ENCODE results near the gene NPR1. TPM values are rescaled to one million over a fixed set of nuclear protein-coding genes. Genes with fewer than 3 reads are reported as not detected.

NPR1 gene
- total and polyA plus RNA-seq, 2 of the 4 experiments (the other 2 are of a cell fraction) = 0.02 TPM; not detected in 1

DNA sequence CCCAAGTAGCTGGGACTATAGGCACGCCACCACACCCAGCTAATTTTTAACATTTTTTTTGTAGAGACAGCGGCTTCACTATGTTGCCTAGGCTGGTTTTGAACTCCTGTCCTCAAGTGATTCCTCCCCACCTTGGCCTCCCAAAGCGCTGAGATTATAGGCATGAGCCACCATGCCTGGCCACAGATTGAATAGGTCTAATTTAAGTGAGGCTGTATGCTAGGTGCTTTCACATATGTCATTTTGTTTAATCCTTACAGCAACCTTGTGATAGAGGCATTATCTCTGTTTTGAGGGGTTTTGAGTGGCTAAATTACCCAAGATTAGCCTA lies 56.6 kb downstream of the NPR1 start:
- H2AK5ac ChIP-seq (ENCODE audit: low read depth, low read length) = no peak overlapping the region
- H3K18ac ChIP-seq (ENCODE audit: low read depth, low read length) = no peak overlapping the region
- no peak overlapping the region for H4K5ac ChIP-seq (ENCODE audit: low read depth, low read length)
- DNase-seq (no peak), ATAC-seq (ENCODE audit: low read depth) (no peak)
- H3K36me3 ChIP-seq (ENCODE audit: control insufficient read depth, insufficient read depth, low read length) = 0 out of 2 replicates have a peak, but pooled peaks cover 2% of the 10 kb centered on the region
- no CpG with 5 or more reads among the region's 3 CpGs for WGBS, 2 experiments (ENCODE audit: extremely low coverage in 2 of 2, insufficient read length in 1 of 2)
- in situ Hi-C loops (cut with MboI; ENCODE audit: low sequenced_read_pairs) = no loop called here
- no peak overlapping the region for H2BK120ac ChIP-seq (ENCODE audit: low read depth, low read length)
- ChIA-PET CTCF (interaction anchor here (1.8 kb wide), 1 partner anchor 57 kb away, joined by 4 read pairs; the partner anchor contains the start of gene NPR1), POLR2A (ENCODE audit: unreplicated experiment) (no interaction called here)
- no peak overlapping the region for H3K14ac ChIP-seq (replicated peaks; ENCODE audit: low read depth, low read length)
- peaks cover 8 to 31% of the 10 kb centered on the region in 2 experiments; a peak in 2 of 4 replicates for H3K79me1 ChIP-seq (ENCODE audit: low read depth in 1 of 2, low read length in 2 of 2)
- H3K9me1 ChIP-seq (ENCODE audit: insufficient read depth, low read length) = no peaks in the 10 kb centered on the region; the same call in 1 of the 2 replicates
- H3K56ac ChIP-seq (ENCODE audit: extremely low read depth, insufficient read depth, low read length) = no peak overlapping the region
- no peak overlapping the region for H3K4me2 ChIP-seq (ENCODE audit: low read depth, low read length)
- no peaks in the 10 kb centered on the region for H3K9me3 ChIP-seq (ENCODE audit: control insufficient read depth, insufficient read depth, low read length)
- H2BK20ac ChIP-seq (ENCODE audit: low read depth, low read length) = no peak overlapping the region
- no peak overlapping the region for H3K9ac ChIP-seq (ENCODE audit: low read depth, low read length)
- no peak overlapping the region for H2BK5ac ChIP-seq (ENCODE audit: low read depth, low read length, poor library complexity, severe bottlenecking)
- H3K4me3 ChIP-seq (ENCODE audit: insufficient read depth, low read depth, low read length) = no peak overlapping the region
- no peaks in the 10 kb centered on the region; the same call in 1 of the 2 replicates for H3K4me1 ChIP-seq (ENCODE audit: control insufficient read depth, insufficient read depth, low read length)
- H3K4ac ChIP-seq (ENCODE audit: low read depth, low read length) = no peak overlapping the region
- no peaks in the 10 kb centered on the region for H4K20me1 ChIP-seq (ENCODE audit: insufficient read depth, low read length)
- dilution Hi-C loops (cut with HindIII; ENCODE audit: low sequenced_read_pairs, unreplicated experiment) = no loop called here
- no peak overlapping the region for H2AFZ ChIP-seq (replicated peaks; ENCODE audit: low read length, poor library complexity)
- TF ChIP-seq, protein P1, sequence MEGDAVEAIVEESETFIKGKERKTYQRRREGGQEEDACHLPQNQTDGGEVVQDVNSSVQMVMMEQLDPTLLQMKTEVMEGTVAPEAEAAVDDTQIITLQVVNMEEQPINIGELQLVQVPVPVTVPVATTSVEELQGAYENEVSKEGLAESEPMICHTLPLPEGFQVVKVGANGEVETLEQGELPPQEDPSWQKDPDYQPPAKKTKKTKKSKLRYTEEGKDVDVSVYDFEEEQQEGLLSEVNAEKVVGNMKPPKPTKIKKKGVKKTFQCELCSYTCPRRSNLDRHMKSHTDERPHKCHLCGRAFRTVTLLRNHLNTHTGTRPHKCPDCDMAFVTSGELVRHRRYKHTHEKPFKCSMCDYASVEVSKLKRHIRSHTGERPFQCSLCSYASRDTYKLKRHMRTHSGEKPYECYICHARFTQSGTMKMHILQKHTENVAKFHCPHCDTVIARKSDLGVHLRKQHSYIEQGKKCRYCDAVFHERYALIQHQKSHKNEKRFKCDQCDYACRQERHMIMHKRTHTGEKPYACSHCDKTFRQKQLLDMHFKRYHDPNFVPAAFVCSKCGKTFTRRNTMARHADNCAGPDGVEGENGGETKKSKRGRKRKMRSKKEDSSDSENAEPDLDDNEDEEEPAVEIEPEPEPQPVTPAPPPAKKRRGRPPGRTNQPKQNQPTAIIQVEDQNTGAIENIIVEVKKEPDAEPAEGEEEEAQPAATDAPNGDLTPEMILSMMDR (conservative IDR thresholded peaks at IDR 0.05; ENCODE audit: low read depth, low read length) = no peak
- TF ChIP-seq MAZ (IDR thresholded peaks at IDR 0.05; ENCODE audit: borderline replicate concordance, low read depth, low read length) (no peak), FOS (IDR thresholded peaks at IDR 0.05; ENCODE audit: low read depth, low read length) (no peak), MAFK (IDR thresholded peaks at IDR 0.05; ENCODE audit: low read depth, low read length) (no peak), CEBPB (IDR thresholded peaks at IDR 0.05; ENCODE audit: low read depth, low read length) (no peak), POLR2A (IDR thresholded peaks at IDR 0.05; ENCODE audit: low read depth, low read length) (no peak)
- TF ChIP-seq, protein P2, sequence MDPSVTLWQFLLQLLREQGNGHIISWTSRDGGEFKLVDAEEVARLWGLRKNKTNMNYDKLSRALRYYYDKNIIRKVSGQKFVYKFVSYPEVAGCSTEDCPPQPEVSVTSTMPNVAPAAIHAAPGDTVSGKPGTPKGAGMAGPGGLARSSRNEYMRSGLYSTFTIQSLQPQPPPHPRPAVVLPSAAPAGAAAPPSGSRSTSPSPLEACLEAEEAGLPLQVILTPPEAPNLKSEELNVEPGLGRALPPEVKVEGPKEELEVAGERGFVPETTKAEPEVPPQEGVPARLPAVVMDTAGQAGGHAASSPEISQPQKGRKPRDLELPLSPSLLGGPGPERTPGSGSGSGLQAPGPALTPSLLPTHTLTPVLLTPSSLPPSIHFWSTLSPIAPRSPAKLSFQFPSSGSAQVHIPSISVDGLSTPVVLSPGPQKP (IDR thresholded peaks at IDR 0.05; ENCODE audit: borderline replicate concordance, low read depth, low read length) = no peak
- H3K23ac ChIP-seq (ENCODE audit: low read depth, low read length) = no peak overlapping the region
- H2BK15ac ChIP-seq (ENCODE audit: low read depth, low read length) = no peak overlapping the region
- intact Hi-C loops (cut with micrococcal nuclease) = no loop called here
- H4K91ac ChIP-seq (ENCODE audit: insufficient read depth, low read depth, low read length) = no peak overlapping the region
- no peak overlapping the region for H2AK9ac ChIP-seq (replicated peaks; ENCODE audit: low read depth, low read length, poor library complexity)
- H3K27ac ChIP-seq (ENCODE audit: insufficient read depth, low read length) = no peak overlapping the region
- no TSS peak for BruUV-seq (replicated peaks)
- H4K8ac ChIP-seq (ENCODE audit: low read depth in 2 of 2, low read length in 2 of 2) = no peak overlapping the region
- H3K27me3 ChIP-seq (ENCODE audit: control insufficient read depth, insufficient read depth, low read length) = no peaks in the 10 kb centered on the region
